Smooth muscle cell of the brain vasculature (primary cell): ENCODE results near the gene CACNA2D3.

Source experiments
- DNase-seq: peaks from one replicate; pipeline ENCODE4 v3.0.0-alpha.2; 2012; ENCODE audit warnings: low read depth, low spot score

The CACNA2D3 gene

DNA sequence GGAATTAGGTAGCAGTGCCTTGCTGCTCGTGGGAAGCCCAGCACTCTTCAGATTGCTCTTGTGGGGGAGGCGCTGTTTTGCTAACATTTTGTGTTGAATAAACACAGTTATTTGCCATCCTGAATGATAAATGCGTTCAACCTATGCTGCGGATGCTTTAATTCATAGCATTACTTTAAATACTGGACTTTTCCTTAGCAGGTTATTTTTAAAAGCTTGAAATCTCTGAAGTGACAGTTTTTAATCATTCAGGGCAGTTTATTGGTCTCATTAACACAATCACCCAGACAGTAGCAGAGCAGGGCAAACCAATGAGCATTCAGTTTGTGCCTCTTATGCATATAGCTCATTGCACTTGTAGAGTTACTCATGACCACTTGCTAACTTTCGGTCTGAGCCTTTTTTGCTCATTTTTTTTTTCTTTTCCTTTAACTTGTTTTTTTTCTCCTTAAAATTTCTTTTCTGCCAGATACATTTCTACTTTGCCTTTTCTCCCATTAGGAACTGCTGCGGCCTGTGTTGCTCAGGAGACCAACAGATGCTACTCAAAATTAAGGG lies 5.2 kb downstream of the CACNA2D3 start:
- DNase-seq, result no peak

DNA sequence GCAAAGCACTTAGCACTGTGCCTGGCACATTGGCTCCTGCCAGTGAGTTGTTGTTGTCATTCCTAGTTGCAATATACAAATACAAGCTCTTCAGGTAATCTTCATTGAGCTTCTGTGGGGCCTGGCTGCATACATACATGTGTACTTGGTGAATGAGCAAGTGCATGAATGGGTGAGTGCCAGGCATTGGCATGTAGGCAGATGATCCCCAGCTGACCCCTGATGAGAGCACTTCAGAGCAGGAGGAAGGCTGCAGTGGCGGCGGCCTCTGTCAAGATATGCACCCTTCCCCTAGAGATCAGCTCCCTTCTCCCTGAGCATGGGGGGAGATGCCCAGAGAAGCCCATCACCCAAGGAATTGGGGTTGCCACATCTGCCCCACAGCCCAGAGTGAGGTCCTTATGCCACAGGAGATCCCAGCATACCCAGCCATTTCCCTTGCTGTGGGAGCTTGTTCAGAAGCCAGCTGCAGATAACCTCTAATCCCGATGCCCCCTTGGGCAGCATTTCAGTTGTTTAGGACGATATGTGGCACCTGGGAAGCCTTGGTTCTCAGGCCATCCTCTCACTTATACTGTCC lies 8.8 kb downstream of the CACNA2D3 start:
- DNase-seq, result no peak

DNA sequence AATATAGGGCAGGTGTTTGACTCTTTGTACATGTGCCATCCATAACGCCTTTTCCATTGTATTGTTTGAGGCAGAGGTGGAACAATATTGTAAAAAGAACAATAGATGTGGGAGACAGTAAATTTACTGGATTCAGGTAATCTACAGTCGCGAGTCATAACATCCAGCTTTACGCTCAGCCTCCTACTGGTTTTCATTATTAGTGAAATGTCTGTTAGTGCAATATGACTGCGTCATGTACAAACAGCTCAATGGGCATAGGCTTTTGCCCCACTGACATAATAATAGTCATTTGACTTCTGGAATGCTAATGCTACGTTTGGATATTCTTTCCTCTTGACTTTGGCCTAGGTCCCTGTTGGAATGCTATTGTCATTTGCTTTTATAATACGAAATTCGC lies 9.5 kb downstream of the CACNA2D3 start:
- DNase-seq, result no peak

DNA sequence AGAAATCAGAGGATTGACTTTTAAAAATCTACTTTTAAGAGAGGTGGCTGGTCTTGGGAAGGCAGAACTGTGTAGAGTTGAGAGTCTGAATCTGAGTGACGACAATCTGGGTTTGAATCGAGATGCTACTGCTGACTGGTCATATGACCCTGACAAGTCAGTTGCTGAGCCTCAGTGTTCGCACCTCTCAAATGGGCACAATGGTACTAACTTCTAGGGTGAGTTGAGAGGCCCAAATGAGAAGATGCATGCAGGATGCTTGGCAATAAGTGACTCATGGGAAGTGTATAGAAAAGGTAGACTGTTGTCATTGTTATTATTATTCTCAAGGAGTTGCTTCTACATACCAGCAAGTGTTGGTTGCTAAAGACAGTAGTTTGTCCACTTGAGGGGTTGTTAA lies 10.3 kb downstream of the CACNA2D3 start:
- DNase-seq, result no peak

DNA sequence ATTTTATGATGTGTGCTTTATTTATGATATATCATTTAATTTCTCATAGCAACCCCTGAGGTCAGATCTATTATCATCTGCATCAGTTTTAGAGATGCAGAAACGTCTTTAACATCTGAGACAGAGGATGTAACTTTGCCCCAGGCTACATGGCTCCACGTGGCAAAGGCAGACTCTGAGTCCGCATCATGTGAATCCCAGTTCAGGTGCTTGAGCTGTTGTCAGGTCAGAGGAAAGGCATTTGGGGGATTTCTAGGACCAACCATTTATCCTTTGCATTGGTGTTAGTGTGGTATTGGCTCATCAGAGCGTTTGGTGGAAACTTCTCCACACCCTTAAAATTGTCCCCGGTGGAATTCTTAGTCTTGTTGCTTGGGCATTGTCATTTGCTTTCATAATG lies 10.8 kb downstream of the CACNA2D3 start:
- no peak for DNase-seq

DNA sequence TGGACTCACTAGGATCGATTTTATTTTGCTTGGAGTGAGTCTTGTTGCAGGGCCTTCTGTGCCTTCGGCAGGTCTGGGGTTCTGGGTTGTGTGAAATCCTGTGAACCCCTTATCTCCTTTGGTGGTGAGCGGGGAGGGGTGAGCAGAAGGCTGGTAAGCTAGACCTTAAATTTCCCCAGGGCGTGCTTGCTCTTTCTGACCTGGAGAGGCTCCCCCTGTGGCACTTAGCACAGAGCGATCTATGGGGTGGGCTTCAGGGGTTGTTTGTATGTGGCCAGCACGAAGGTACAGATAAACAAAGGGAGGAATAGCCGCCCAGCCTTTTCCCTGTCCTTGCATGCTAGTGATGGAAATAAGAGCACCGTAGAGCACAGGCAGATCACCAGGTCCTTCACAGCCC lies 11.8 kb downstream of the CACNA2D3 start:
- DNase-seq, result no peak

DNA sequence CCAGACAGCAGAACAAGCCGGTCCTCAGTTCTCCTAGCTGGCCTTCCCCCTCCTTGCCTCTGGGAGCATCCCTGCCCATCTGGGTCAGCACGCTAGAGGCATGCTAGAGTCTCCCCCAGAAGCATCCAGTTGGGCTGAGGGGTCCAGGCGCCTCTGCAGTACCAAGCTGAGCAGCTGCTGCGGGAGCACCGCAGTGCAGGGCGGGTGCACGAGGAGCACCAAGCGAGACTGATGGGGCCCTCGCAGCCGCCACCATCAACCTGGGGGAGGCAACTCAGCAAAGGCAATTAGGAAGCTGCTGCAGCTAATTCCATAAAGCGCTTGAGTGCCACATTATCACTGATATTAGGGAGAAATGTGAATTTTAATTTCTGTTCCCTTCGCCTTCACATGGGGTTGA lies 12.4 kb downstream of the CACNA2D3 start:
- DNase-seq, result no peak

DNA sequence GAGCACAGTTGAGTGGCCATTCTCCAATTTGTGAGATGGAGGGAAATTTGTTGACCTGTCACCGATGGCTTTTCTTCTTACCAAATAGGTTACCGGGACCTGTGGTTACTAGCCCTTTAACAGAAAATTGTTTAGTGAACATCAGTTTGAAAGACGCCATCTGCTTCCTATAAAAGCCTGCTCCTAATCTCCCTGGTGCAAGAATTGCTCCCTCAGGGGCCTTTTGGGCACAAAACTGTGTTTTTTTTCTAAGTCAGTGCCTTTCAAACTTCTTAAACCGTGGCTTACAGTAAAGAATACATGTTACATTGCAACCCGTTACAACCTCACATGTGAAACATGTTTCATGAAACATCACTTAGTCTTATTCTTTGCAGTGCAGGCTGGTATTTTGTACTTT lies 15.0 kb downstream of the CACNA2D3 start:
- no peak for DNase-seq

DNA sequence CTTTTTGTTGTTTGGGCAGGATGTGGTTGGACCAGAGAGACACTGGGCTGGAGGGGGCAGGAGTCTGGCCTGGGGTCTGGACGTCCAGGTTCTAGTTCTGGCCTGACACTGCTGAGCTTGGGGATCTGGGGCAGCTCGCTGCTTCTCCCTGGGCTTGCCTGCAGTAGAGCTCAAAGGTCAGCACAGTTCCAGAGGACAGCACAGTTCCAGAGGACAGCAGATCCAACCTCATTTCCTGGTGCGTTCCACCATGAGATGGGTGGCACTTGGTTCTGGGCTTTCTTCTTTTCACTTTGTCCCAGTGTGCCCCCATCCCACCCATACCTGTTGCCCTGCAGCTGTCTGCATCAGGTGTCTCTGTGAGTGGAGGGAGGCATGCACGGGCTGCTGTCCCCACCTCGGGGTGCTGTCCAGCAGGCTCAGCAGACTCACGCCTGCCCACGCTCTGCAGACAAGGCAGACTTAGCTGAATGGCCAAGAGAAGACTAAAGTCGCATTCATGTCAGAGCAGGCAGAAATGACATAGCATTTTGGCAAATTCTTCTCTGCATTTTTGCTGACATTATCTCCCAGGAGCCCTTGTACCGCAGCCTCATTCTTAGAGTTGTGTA lies 16.7 kb downstream of the CACNA2D3 start:
- DNase-seq, result no peak

DNA sequence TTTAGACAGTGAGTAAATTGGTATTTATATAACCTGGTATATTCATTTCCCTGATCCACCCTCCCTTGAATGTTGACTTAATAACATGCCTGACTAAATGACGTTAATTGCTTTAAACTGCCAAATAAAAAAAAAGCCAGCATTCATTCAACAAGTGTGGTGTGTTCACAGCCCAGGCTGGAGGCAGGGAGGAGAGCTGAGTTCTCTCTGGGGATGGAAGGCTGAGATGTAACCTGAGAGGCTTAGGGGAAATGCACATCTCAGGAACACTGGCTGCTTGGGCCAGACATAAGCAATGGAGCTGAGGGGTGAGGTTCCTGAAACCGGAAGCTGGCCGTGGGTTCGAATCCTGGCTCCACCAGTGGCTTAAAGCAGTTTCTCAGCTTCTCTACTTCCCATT lies 17.3 kb downstream of the CACNA2D3 start:
- no peak for DNase-seq

DNA sequence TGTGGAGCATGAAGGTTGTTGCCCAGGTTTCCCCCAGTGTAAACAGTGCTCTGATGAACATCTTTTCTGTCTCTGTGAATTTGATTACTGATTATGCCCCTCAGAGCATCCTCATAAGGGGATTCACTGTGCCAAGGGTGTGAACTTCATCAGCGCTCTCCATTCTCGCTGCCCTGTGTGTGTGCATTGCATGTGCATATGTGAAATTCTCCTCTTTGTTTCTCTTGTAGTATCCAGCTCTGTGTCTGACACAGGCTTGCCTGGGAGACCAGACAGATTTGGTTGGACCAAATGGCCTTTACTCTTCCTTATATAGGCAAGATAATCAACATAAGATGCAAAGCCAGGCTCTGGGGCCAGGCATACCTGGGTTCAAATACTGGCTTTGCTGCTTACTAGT lies 21.9 kb downstream of the CACNA2D3 start:
- no peak for DNase-seq

DNA sequence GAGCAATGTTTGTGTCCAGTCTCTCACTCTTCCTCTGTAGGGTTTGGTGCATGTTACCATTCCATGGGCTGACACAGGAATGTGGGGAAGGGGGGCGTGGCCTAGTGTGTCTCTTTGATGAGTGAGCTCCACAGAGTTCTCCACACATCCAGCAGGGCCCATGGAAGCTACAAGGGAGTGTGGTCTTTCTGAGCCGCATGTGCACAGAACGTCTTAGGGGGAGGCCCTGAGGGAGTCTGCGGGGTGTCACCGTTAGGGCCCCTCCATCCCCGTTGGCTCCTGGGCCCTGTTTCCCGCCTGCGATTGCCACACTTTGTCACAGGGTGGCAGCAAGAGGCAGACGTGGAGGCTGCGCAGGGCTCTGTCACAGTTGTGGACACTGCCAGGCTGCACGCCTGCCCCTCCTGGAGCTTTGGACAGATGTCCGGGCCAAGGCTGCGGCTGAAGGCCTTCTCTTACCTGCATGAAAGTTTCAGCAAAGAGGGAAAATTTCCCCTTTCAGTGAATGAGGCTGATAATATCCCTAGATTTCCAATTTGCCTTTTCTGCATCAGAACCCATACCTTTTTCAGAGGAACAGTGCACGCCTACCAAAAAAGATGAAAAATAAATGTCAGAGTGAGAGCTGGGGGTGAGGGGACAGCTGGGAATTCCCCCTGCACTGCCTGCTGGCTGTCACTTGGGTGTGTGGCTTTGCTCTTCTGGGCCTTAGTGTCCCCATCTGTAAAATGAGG lies 24.3 kb downstream of the CACNA2D3 start:
- DNase-seq, result no peak

DNA sequence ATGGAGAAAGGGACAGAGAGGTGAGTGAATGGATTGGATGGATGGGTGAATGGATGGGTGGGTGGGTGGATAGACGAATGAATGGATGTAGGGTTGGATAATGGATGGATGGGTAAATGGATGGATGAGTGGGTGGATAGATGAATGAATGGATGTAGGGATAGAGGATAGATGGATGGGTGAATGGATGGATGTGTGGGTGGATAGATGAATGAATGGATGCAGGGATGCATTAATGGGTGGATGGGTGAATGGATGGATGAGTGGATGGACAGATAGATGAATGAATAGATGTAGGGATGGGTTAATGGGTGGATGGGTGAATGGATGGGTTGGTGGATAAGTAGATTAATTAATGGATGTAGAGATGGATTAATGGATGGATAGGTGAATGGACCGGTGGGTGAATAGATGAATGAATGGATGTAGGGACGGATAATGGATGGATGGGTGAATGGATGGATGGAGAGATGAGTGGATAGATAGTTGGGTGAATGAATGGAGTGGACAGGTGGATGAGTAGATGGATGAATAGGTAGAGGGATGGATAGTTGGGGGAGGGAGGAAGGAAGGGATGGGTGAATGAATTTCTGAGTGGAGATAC lies 28.6 kb downstream of the CACNA2D3 start:
- no peak for DNase-seq

DNA sequence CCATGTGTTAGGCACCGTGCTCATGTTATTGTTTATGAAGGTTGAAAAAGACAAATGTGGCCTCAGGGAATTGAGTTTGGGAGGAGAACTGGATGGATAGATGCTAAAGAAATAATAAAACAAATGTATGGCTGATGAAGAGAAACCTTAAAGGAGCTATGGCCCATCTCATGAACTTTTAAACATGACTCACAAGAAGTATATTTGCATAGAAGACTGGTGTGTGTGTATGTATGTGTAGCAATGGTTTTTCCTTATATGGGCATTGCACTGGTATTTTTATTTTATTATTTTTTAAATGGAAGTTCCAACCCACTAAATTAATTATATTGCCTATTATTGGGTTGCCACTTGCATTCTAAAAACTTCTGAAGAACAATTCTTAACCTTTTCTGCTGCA lies 31.1 kb downstream of the CACNA2D3 start:
- DNase-seq, result no peak

DNA sequence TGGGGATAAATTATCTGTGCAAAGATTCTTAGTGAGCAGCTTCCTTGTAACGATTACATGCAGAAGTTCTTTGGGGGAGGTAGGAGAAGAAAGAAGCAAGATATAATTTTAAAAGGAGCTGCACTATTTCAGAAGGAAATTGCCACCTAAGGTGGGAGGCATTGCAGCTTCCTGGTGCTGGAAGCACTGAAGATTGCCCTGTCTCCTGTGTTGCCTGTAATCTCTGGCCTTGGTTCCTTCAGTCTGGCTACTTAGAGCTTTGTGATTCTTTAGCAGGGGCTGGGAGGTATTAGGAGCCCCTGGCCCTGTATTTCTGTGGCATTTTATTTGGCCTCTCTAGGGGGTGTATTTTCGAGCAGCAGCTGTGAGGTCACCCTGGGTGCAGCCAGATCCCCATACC lies 35.5 kb downstream of the CACNA2D3 start:
- no peak for DNase-seq

DNA sequence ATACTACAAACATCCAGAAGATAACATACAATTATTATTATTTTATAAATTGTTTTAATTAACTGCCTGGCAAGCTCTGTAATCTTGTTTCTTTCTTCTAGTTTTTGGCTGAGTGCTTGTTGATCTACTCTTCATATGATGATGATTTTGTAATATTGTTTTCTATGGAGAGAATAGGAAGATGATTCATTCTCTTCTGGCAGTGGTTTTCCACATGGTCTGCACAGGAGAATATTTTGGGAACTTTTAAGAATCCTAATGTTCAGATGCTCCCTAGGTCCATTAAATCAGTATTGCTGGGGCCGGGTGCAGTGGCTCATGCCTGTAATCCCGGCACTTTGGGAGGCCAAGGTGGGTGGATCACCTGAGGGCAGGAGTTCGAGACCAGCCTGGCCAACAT lies 37.6 kb downstream of the CACNA2D3 start:
- DNase-seq, result no peak

DNA sequence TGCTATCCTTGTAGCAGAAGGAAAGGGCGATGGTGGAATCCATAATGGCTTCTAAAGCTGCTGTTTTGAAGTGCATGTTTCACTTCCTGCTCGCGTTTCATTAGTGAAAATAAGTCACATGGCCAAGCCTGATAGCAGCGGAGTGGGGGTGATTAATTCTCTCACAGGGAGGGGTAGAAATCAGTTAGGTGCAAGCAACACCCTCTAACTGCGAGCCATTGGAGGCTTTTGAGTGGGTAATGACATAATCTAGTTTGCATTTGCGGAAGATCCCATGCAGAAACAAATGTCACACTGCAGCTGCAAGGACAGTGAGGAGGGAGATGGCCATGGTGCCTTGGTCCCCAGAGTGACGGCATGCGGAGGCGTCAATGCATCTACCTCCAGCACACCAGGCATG lies 41.1 kb downstream of the CACNA2D3 start:
- DNase-seq, result no peak

DNA sequence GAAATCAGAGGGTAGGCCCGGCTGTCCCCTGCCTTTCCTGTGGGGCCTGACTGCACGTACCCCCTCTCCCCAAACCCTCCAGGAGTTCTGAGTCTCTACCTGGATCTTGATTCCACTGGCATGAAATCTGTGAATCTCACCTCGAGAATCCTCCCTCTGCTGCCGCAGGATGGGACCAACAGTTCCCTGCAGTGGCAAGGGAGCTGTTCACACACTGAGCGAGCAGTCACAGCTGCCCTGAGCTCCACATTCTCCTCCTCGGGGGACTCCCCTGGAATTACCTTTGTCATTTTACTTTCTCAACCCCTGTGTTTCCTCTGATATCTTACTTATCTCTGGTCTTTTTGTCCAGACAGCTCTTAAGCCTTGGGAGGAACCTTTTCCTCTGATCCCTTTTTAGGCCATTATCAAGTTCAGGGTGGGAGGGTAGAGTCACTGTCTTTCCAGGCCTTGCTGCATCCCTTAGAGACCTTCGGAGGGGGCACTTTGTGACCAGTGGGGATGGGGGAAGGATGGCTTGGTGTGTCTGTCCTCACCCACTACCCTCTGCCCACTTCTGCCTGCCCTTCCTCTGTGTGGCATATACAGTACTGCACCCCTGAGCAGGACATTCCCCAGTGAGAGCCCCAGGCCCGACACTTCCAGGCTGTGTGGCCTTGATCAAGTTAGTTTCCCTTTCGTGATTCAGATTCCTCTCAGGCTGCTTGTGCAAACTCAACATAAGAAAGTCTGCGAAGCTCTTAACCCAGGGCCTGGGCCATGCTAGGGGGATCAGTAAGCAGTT lies 42.0 kb downstream of the CACNA2D3 start:
- DNase-seq, result no peak

DNA sequence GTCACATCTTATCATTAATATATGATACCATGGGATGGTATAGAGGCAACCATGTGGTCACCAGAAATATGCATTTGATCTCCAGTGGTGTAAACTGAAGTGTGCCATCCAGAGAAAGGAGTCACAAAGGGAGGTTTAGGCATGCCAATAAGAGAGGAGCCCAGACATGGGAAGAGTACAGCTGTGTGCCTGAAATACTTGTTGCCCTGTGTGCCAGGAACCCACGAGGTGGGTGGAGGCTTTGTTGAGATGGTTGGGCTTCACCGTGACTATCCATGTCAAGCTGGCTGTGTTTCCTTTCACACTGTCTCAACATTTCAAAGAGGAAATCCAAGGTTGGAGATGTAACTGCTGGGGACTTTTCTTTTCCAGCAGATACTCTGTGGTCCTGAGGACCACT lies 43.5 kb downstream of the CACNA2D3 start:
- DNase-seq, result no peak

DNA sequence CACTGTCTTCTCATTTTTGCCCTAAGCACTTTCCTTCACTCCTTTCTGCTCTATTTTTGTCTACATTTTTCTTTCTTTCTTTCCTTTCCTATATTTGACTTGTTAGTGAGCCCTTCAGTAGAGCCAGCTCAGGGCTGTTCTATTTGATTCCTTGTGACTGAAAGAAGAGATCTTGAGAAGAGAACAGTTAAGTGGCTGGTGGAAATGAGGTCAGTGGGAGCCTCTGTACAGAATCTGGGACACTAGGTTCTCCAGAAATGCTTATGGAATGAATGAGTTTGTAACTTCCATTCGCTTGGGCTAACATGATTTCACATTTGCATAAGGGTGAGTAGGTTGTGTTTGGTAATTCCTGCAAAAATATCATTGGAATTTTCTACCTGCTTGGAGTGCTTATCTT lies 45.6 kb downstream of the CACNA2D3 start:
- DNase-seq, result no peak

DNA sequence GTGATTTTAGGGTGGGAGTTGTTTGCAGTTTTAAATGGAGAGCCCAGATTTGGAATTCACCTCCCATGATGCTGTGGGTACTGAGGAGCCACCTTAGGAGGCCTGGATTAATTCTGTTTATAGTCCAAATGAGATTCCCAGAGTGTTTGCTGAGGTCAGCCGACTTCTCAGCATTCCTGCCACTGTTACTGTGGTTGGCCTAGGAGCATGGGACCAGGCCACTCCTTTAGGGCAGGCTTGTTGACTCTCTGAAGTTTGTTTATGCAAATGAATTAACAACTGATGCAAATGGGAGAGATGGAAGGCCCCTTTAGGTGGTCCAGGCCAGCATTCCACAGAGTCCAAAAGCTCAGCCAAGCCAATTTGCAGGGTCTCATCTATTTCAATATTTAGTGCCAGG lies 46.1 kb downstream of the CACNA2D3 start:
- no peak for DNase-seq

DNA sequence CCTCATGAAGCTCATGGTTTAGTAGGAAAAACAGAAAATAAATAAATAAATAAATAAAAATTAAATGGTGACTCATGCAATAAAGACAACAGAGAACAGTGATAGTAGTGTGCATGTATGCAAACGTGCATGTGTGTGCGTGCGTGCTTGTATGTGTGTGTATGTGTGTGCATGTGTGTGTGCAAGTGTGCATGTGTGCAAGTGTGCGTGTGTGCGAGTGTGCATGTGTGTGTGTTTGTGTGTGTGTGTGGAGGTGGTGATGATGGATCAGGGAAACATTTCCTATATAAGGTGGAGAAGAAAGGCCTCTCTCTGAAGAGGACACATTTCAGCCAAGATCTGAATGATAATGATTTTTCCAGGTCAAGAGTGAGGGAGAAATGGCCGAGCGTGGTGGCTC lies 47.2 kb downstream of the CACNA2D3 start:
- no peak for DNase-seq
